Endothelial cell of umbilical vein (primary cell): Measurements from ENCODE around the gene KBTBD13. TPM values are rescaled to one million over a fixed set of nuclear protein-coding genes. Genes with fewer than 3 reads are reported as not detected.

ENCODE experiments used
- BruUV-seq: library from RNA; stranded (reverse); fragments of 400-500 nt; replicated peaks from 2 replicates; lab custom pipeline; 2021; lab: Mats Ljungman, UMichigan
- CTCF ChIA-PET: fragments of 300-600, 350-600 bp; sonication (Branson Sonifier 250); formaldehyde crosslinking; loops from one replicate; lab custom pipeline; 2021; ENCODE audit warnings: antibody characterized with exemption, inconsistent platforms; lab: Charles Lee
- POLR2A ChIA-PET: fragments of 300-600, 350-600 bp; sonication (Branson Sonifier 250); formaldehyde crosslinking; loops from one replicate; lab custom pipeline; 2021; ENCODE audit warnings: antibody characterized with exemption, inconsistent platforms; lab: Charles Lee
- DNase-seq: peaks from one replicate; pipeline ENCODE4 v3.0.0-alpha.2; 2011; ENCODE audit warnings: low read depth, low spot score
- FAIRE-seq: peaks from 2 replicates; lab custom pipeline; 2011; peaks lifted over from hg19 to GRCh38; lab: Jason Lieb, UNC
- H2AFZ ChIP-seq: 2 replicates; pipeline ENCODE4 v1.6.0; 2012; ENCODE audit warnings: low read depth, low read length, control low read depth, inconsistent platforms
- H3K27ac ChIP-seq: 2 replicates; pipeline ENCODE4 v1.5.1; 2011; ENCODE audit warnings: low read depth, mild to moderate bottlenecking, control low read depth, low read length, moderate library complexity; ENCODE audit not compliant: insufficient read depth
- H3K27me3 ChIP-seq, 2 experiments: 2 replicates each; pipeline versions ENCODE4 v1.6.0 to v1.6.1; 2011; ENCODE audit warnings: low read length in 2 of 2, mixed read lengths in 1 of 2; ENCODE audit not compliant: control insufficient read depth in 2 of 2, insufficient read depth in 2 of 2
- H3K36me3 ChIP-seq, 2 experiments: 2 replicates in 1 of 2; 3 replicates in 1 of 2; pipeline ENCODE4 v1.5.1; 2011; ENCODE audit warnings: low read length in 2 of 2, mild to moderate bottlenecking in 1 of 2, moderate library complexity in 1 of 2; ENCODE audit not compliant: control insufficient read depth in 2 of 2, insufficient read depth in 2 of 2; ENCODE audit errors: extremely low read depth in 1 of 2
- H3K4me1 ChIP-seq: 3 replicates; pipeline ENCODE4 v1.5.1; 2011; ENCODE audit warnings: mild to moderate bottlenecking, low read length; ENCODE audit not compliant: control insufficient read depth, insufficient read depth; ENCODE audit errors: extremely low read depth
- H3K4me2 ChIP-seq: 2 replicates; pipeline ENCODE4 v1.6.1; 2011; ENCODE audit warnings: low read length, control low read depth, mixed read lengths; ENCODE audit not compliant: insufficient read depth
- H3K4me3 ChIP-seq, 3 experiments: fragments of 200-600 bp in 1 of 3; sonication (generic), shearing (Covaris generic) in 1 of 3; replicated peaks in 1 of 3; 2 replicates each; pipeline ENCODE4 v1.5.1; 2011 to 2016; ENCODE audit warnings: control low read depth in 3 of 3, low read length in 3 of 3, mild to moderate bottlenecking in 2 of 3, inconsistent platforms in 1 of 3, low read depth in 1 of 3, moderate library complexity in 1 of 3; ENCODE audit not compliant: insufficient read depth in 1 of 3
- H3K79me2 ChIP-seq: 2 replicates; pipeline ENCODE4 v1.6.0; 2012; ENCODE audit warnings: low read length, inconsistent platforms; ENCODE audit not compliant: control insufficient read depth, insufficient read depth
- H3K9ac ChIP-seq: replicated peaks from 2 replicates; pipeline ENCODE3; 2011; ENCODE audit warnings: low read length, control low read depth; ENCODE audit not compliant: insufficient read depth; ENCODE audit errors: extremely low read depth
- H3K9me1 ChIP-seq: replicated peaks from 3 replicates; pipeline ENCODE4 v1.6.0; 2011; ENCODE audit warnings: mild to moderate bottlenecking, low read length; ENCODE audit not compliant: control insufficient read depth, insufficient read depth; ENCODE audit errors: extremely low read depth
- H3K9me3 ChIP-seq: replicated peaks from 2 replicates; pipeline ENCODE4 v1.5.1; 2012; ENCODE audit warnings: low read length, inconsistent platforms; ENCODE audit not compliant: control insufficient read depth, insufficient read depth
- H4K20me1 ChIP-seq: replicated peaks from 2 replicates; pipeline ENCODE3; 2011; ENCODE audit warnings: mild to moderate bottlenecking, low read length; ENCODE audit not compliant: control insufficient read depth, insufficient read depth; ENCODE audit errors: extremely low read depth
- EZH2 ChIP-seq: IDR thresholded peaks from 2 replicates; pipeline ENCODE4 v1.6.1; 2012; ENCODE audit warnings: borderline replicate concordance, low read depth, mild to moderate bottlenecking, moderate library complexity, low read length, inconsistent platforms; ENCODE audit not compliant: severe bottlenecking
- FOS ChIP-seq: IDR thresholded peaks from 2 replicates; pipeline ENCODE4 v1.6.1; 2011; ENCODE audit warnings: mild to moderate bottlenecking, low read length, moderate library complexity, borderline replicate concordance; ENCODE audit not compliant: insufficient read depth
- GATA2 ChIP-seq: IDR thresholded peaks from 2 replicates; pipeline ENCODE4 v1.7.0; 2011; ENCODE audit warnings: low read depth, mild to moderate bottlenecking, moderate library complexity, mixed read lengths, low read length; ENCODE audit not compliant: insufficient read length, insufficient read depth
- JUN ChIP-seq: IDR thresholded peaks from 2 replicates; pipeline ENCODE4 v1.6.1; 2011; ENCODE audit warnings: borderline replicate concordance, low read depth; ENCODE audit not compliant: insufficient read length, insufficient read depth
- MYC ChIP-seq: IDR thresholded peaks from one replicate; pipeline ENCODE4 v1.6.1; 2011; ENCODE audit warnings: mild to moderate bottlenecking, low read depth, low read length
- POLR2A ChIP-seq: IDR thresholded peaks from 2 replicates; pipeline ENCODE4 v1.6.1; 2012; ENCODE audit warnings: low read depth, mild to moderate bottlenecking, control low read depth, low read length
- POLR2AphosphoS5 ChIP-seq: IDR thresholded peaks from 2 replicates; pipeline ENCODE4 v1.6.1; 2012; ENCODE audit warnings: low read depth, mild to moderate bottlenecking, control low read depth, low read length, moderate library complexity; ENCODE audit not compliant: insufficient read depth
- dilution Hi-C: fragments of 300-500 bp; cut with MboI; formaldehyde crosslinking; loops from one replicate; pipeline ENCODE4 v1.15.0; 2019; ENCODE audit warnings: low sequenced_read_pairs; ENCODE audit not compliant: extremely low pct_ligation_motif_present
- intact Hi-C: fragments of 100-400 bp; cut with micrococcal nuclease; formaldehyde crosslinking; loops from one replicate; pipeline ENCODE4 v1.10.0; 2022
- polyA plus RNA-seq, 4 experiments: library from polyadenylated mRNA; depleted of rRNA in 3 of 4; stranded (reverse) in 3 of 4; unstranded in 1 of 4; fragments of >200 nt; gene quantifications; 2 replicates each; pipeline versions ENCODE4 v1.2.1 to v1.2.3, GENCODE V29; 2011 to 2012; ENCODE audit warnings: missing spikeins in 1 of 4
- total RNA-seq: library from RNA; stranded (reverse); gene quantifications from 2 replicates; pipeline ENCODE4 v1.2.3, GENCODE V29; 2021
- TF ChIP-seq, protein P1 (sequence below): IDR thresholded peaks from 2 replicates; pipeline ENCODE4 v1.6.1; 2011; ENCODE audit not compliant: insufficient read depth, insufficient read length
- TF ChIP-seq, protein P2 (sequence below), 2 donors: IDR thresholded peaks; 1 replicate in 1 of 2; 2 replicates in 1 of 2; pipeline ENCODE4 v1.5.1; 2011; ENCODE audit warnings: low read length in 2 of 2, mild to moderate bottlenecking in 2 of 2, moderate library complexity in 2 of 2, control low read depth in 1 of 2, inconsistent platforms in 1 of 2, low read depth in 1 of 2; ENCODE audit not compliant: insufficient read depth in 1 of 2; ENCODE audit errors: extremely low read depth in 1 of 2

The KBTBD13 gene
- total and polyA plus RNA-seq, 2 donors (not counting 3 experiments of a cell fraction or from before 2014, with no cell fraction given) = not detected

DNA sequence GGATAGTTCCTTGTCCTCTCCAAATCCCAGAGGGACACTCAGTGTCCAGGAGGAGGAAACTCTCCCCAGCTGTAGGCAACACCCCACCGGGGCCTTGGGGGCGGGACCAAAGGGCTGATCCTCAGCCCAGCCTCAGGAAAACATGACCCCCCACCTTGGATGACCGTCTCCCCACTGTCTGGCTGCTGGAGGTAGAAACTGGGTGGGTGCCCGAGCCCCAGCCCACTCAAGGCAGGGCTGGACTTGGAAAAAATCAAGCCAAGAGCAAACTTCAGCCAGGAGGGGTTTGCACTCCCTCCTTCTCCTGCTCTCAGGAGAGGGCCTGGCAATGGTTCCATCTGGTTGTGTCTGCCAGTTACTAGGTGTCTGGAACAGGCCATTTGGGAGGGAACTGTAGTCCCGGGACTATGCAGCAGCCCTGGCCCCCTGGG lies 5.2 kb upstream of the KBTBD13 start:
- Histone ChIP-seq H4K20me1 (no peaks in the 10 kb centered on the region), H3K9ac (no peak overlapping the region), H3K9me1 (no peaks in the 10 kb centered on the region), H3K79me2 (no peaks in the 10 kb centered on the region), H3K27ac (no peak overlapping the region), H2AFZ (no peak overlapping the region), H3K36me3 (no peaks in the 10 kb centered on the region), H3K4me2 (no peak overlapping the region), H3K4me1 (no peaks in the 10 kb centered on the region), H3K9me3 (no peaks in the 10 kb centered on the region), H3K27me3 (peaks cover 21 to 27% of the 10 kb centered on the region in 2 experiments), H3K4me3 (no peak overlapping the region)
- POLR2A ChIA-PET = no interaction called here
- DNase-seq (no peak), FAIRE-seq (no peak)
- dilution Hi-C loops = no loop called here
- CTCF ChIA-PET = no interaction called here
- no peak for TF ChIP-seq POLR2A
- TF ChIP-seq POLR2AphosphoS5 = no peak
- TF ChIP-seq, protein P1, sequence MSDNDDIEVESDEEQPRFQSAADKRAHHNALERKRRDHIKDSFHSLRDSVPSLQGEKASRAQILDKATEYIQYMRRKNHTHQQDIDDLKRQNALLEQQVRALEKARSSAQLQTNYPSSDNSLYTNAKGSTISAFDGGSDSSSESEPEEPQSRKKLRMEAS = no peak
- TF ChIP-seq MYC = no peak
- no TSS peak for BruUV-seq
- intact Hi-C loops = no loop called here

DNA sequence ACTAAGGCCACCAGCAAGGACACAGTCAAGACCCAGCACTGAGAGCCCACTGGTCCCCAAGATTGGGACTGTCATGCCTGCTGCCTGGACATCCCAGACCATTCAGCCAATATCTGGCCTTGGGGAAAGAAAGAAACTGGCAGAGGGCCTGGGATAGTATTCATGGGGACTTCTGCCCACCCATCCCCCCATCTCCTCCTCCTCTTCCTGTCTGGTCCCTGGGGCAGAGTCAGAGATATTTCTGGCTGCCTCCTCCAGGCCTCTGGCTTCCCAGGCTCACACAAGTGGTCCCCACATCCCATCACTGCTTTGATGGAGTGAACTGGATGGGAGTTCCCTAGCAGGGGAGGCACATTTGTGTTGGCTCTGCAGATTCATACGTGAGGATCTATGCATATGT lies 4.5 kb upstream of the KBTBD13 start:
- FAIRE-seq = no peak
- TF ChIP-seq, protein P1 = no peak
- TF ChIP-seq GATA2 (no peak), POLR2AphosphoS5 (no peak), MYC (no peak), EZH2 (no peak), JUN (no peak), FOS (no peak), POLR2A (no peak)
- TF ChIP-seq, protein P2, sequence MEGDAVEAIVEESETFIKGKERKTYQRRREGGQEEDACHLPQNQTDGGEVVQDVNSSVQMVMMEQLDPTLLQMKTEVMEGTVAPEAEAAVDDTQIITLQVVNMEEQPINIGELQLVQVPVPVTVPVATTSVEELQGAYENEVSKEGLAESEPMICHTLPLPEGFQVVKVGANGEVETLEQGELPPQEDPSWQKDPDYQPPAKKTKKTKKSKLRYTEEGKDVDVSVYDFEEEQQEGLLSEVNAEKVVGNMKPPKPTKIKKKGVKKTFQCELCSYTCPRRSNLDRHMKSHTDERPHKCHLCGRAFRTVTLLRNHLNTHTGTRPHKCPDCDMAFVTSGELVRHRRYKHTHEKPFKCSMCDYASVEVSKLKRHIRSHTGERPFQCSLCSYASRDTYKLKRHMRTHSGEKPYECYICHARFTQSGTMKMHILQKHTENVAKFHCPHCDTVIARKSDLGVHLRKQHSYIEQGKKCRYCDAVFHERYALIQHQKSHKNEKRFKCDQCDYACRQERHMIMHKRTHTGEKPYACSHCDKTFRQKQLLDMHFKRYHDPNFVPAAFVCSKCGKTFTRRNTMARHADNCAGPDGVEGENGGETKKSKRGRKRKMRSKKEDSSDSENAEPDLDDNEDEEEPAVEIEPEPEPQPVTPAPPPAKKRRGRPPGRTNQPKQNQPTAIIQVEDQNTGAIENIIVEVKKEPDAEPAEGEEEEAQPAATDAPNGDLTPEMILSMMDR (IDR thresholded peaks at IDR 0.05; ENCODE audit: extremely low read depth in 1 of 2, insufficient read depth in 1 of 2, low read depth in 1 of 2, low read length in 2 of 2) = no peak
- intact Hi-C loops = no loop called here
- Histone ChIP-seq H3K4me2 (no peak overlapping the region), H4K20me1 (no peaks in the 10 kb centered on the region), H3K36me3 (no peaks in the 10 kb centered on the region), H3K27ac (no peak overlapping the region), H3K27me3 (peaks cover 14 to 28% of the 10 kb centered on the region in 2 experiments), H3K9me3 (no peaks in the 10 kb centered on the region), H3K4me1 (no peaks in the 10 kb centered on the region), H3K4me3 (no peak overlapping the region), H2AFZ (no peak overlapping the region), H3K9me1 (no peaks in the 10 kb centered on the region), H3K79me2 (no peaks in the 10 kb centered on the region), H3K9ac (no peak overlapping the region)
- POLR2A ChIA-PET = no interaction called here
- no peak for DNase-seq
- CTCF ChIA-PET = interaction anchor here (0.8 to 1.2 kb wide), 2 partner anchors 10 to 38 kb away, joined by 3 read pairs; no protein-coding TSS in a partner anchor
- no TSS peak for BruUV-seq
- dilution Hi-C loops = no loop called here
